HEK293 (cell line): Measurements from ENCODE around the gene KCNJ6.
A peak's percentile ranks its signal among the peaks of the same experiment; 100 is the strongest.
"Not testable (repeated sequence)": the region's sequence is repeated elsewhere in the genome, so short reads cannot be mapped to it uniquely, and the experiment has no call there.

Experiments
- CTCF ChIA-PET: fragments of 350-600 bp; formaldehyde crosslinking; extraction: SDS; loops from one replicate; lab custom pipeline; 2021; ENCODE audit warnings: antibody characterized with exemption; lab: Yijun Ruan, JAX
- POLR2A ChIA-PET: fragments of 300-600 bp; formaldehyde crosslinking; extraction: SDS; loops from one replicate; lab custom pipeline; 2020; ENCODE audit warnings: antibody characterized with exemption, inconsistent platforms; lab: Yijun Ruan, JAX
- H3K27ac ChIP-seq: fragments of 200-500 bp; sonication (Bioruptor generic); 2 replicates; pipeline ENCODE4 v1.5.1; 2014; ENCODE audit warnings: low read depth, low read length, control low read depth, inconsistent platforms; ENCODE audit errors: extremely low read depth
- H3K36me3 ChIP-seq, 2 experiments: fragments of 200-500 bp in 1 of 2; sonication (Bioruptor generic) in 1 of 2; 1 replicate in 1 of 2; 2 replicates in 1 of 2; pipeline ENCODE4 v1.5.1; 2014 to 2017; ENCODE audit warnings: inconsistent platforms in 2 of 2, low read length in 2 of 2; ENCODE audit not compliant: control insufficient read depth in 2 of 2, insufficient read depth in 1 of 2
- H3K4me1 ChIP-seq: fragments of 200-500 bp; sonication (Bioruptor generic); 2 replicates; pipeline ENCODE4 v1.5.1; 2014; ENCODE audit warnings: mild to moderate bottlenecking, low read length, inconsistent platforms; ENCODE audit not compliant: control insufficient read depth, insufficient read depth
- H3K4me3 ChIP-seq: 2 replicates; pipeline ENCODE4 v1.5.1; 2011; ENCODE audit warnings: low read depth, mild to moderate bottlenecking, control low read depth, low read length, moderate library complexity
- H3K9me3 ChIP-seq: fragments of 200-500 bp; sonication (Bioruptor generic); 2 replicates; pipeline ENCODE4 v1.5.1; 2014; ENCODE audit warnings: low read depth, low read length, inconsistent platforms; ENCODE audit not compliant: control insufficient read depth, insufficient read depth
- GLI2 ChIP-seq: fragments of 450-650 bp; formaldehyde crosslinking; IDR thresholded peaks from 2 replicates; pipeline ENCODE4; 2017; ENCODE audit warnings: missing biosample characterization, missing genetic modification characterization, low read depth, borderline replicate concordance
- GLI4 ChIP-seq: fragments of 450-650 bp; formaldehyde crosslinking; IDR thresholded peaks from 2 replicates; pipeline ENCODE4 v1.5.1; 2016; ENCODE audit warnings: missing biosample characterization, missing genetic modification characterization
- SALL2 ChIP-seq: fragments of 450-650 bp; formaldehyde crosslinking; IDR thresholded peaks from 2 replicates; pipeline ENCODE4 v1.5.0; 2017; ENCODE audit warnings: missing biosample characterization, mild to moderate bottlenecking, missing genetic modification characterization, borderline replicate concordance
- SCRT2 ChIP-seq: fragments of 450-650 bp; formaldehyde crosslinking; IDR thresholded peaks from 2 replicates; pipeline ENCODE4 v1.5.1; 2016; ENCODE audit warnings: missing biosample characterization, missing genetic modification characterization
- SP2 ChIP-seq: fragments of 450-650 bp; formaldehyde crosslinking; IDR thresholded peaks from 2 replicates; pipeline ENCODE4 v1.5.1; 2016; ENCODE audit warnings: missing biosample characterization, missing genetic modification characterization
- ZBTB48 ChIP-seq: fragments of 450-650 bp; formaldehyde crosslinking; IDR thresholded peaks from 2 replicates; pipeline ENCODE4 v1.5.1; 2016; ENCODE audit warnings: missing biosample characterization, missing genetic modification characterization
- ZBTB7A ChIP-seq: fragments of 450-650 bp; formaldehyde crosslinking; IDR thresholded peaks from 2 replicates; pipeline ENCODE4 v1.5.1; 2016; ENCODE audit warnings: low read depth, missing biosample characterization, missing genetic modification characterization
- ZBTB8A ChIP-seq: fragments of 450-650 bp; formaldehyde crosslinking; IDR thresholded peaks from 2 replicates; pipeline ENCODE4 v1.5.1; 2016; ENCODE audit warnings: missing biosample characterization, missing genetic modification characterization
- ZNF138 ChIP-seq: fragments of 450-650 bp; formaldehyde crosslinking; IDR thresholded peaks from 2 replicates; pipeline ENCODE4 v1.5.1; 2016; ENCODE audit warnings: missing biosample characterization, missing genetic modification characterization, borderline replicate concordance
- ZNF202 ChIP-seq: fragments of 450-650 bp; formaldehyde crosslinking; IDR thresholded peaks from 2 replicates; pipeline ENCODE4 v1.5.1; 2016; ENCODE audit warnings: missing biosample characterization, missing genetic modification characterization, borderline replicate concordance
- ZNF239 ChIP-seq: fragments of 450-650 bp; formaldehyde crosslinking; IDR thresholded peaks from 2 replicates; pipeline ENCODE4 v1.5.1; 2016; ENCODE audit warnings: missing biosample characterization, missing genetic modification characterization
- ZNF311 ChIP-seq: fragments of 450-650 bp; formaldehyde crosslinking; IDR thresholded peaks from 2 replicates; pipeline ENCODE4 v1.5.1; 2017; ENCODE audit warnings: missing biosample characterization, missing genetic modification characterization, borderline replicate concordance
- ZNF501 ChIP-seq: fragments of 450-650 bp; formaldehyde crosslinking; IDR thresholded peaks from 2 replicates; pipeline ENCODE4 v1.5.1; 2016; ENCODE audit warnings: missing biosample characterization, missing genetic modification characterization
- ZNF514 ChIP-seq: fragments of 450-650 bp; formaldehyde crosslinking; IDR thresholded peaks from 2 replicates; pipeline ENCODE4 v1.5.1; 2016; ENCODE audit warnings: missing biosample characterization, missing genetic modification characterization
- ZNF548 ChIP-seq: fragments of 450-650 bp; formaldehyde crosslinking; IDR thresholded peaks from 2 replicates; pipeline ENCODE4 v1.5.1; 2016; ENCODE audit warnings: missing biosample characterization, missing genetic modification characterization
- ZNF561 ChIP-seq: fragments of 450-650 bp; IDR thresholded peaks from 2 replicates; pipeline ENCODE4 v1.5.1; 2018; ENCODE audit warnings: missing biosample characterization, missing genetic modification characterization, borderline replicate concordance
- ZNF707 ChIP-seq: fragments of 450-650 bp; formaldehyde crosslinking; IDR thresholded peaks from 2 replicates; pipeline ENCODE4 v1.5.1; 2016; ENCODE audit warnings: missing biosample characterization, missing genetic modification characterization
- ZSCAN16 ChIP-seq: fragments of 450-650 bp; formaldehyde crosslinking; IDR thresholded peaks from 2 replicates; pipeline ENCODE4 v1.5.1; 2016; ENCODE audit warnings: missing biosample characterization, missing genetic modification characterization
- TF ChIP-seq, protein P1 (sequence below): fragments of 450-650 bp; formaldehyde crosslinking; IDR thresholded peaks from 2 replicates; pipeline ENCODE4 v1.5.1; 2016; ENCODE audit warnings: missing biosample characterization, missing genetic modification characterization
- TF ChIP-seq, protein P2 (sequence below): fragments of 450-650 bp; formaldehyde crosslinking; IDR thresholded peaks from 2 replicates; pipeline ENCODE4 v1.5.1; 2017; ENCODE audit warnings: missing biosample characterization, missing genetic modification characterization
- TF ChIP-seq, protein P3 (sequence below): fragments of 450-650 bp; formaldehyde crosslinking; conservative IDR thresholded peaks from 2 replicates; pipeline ENCODE4 v1.5.1; 2016; ENCODE audit warnings: low read depth, missing biosample characterization, missing genetic modification characterization
- TF ChIP-seq, protein P4 (sequence below): fragments of 450-650 bp; formaldehyde crosslinking; IDR thresholded peaks from 2 replicates; pipeline ENCODE4 v1.5.1; 2016; ENCODE audit warnings: missing biosample characterization, missing genetic modification characterization
- TF ChIP-seq, protein P5 (sequence below): fragments of 450-650 bp; formaldehyde crosslinking; IDR thresholded peaks from 2 replicates; pipeline ENCODE4 v1.5.1; 2016; ENCODE audit warnings: missing biosample characterization, missing genetic modification characterization

Gene KCNJ6

DNA sequence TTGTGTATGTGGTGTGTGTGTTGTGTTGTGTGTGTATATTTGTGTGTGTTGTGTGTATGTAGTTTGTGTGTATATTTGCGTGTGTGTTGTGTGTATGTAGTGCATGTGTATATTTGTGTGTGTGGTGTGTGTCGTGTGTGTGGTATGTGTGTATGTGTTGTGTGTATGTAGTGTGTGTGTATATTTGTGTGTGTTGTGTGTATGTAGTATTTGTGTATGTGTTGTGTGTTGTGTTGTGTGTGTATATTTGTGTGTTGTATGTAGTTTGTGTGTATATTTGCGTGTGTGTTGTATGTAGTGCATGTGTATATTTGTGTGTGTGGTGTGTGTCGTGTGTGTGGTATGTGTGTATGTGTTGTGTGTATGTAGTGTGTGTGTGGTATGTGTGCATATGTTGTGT, 154.9 kb downstream of the KCNJ6 start:
- TF ChIP-seq ZNF707 (tag by site-specific recombination) (peak; percentile 8; the same call in 1 of the 2 replicates), ZNF311 (0 out of 2 replicates have a peak, but pooled peaks have one; percentile 65), ZNF239 (tag by site-specific recombination) (peak; percentile 47; the same call in 1 of the 2 replicates)
- TF ChIP-seq, protein P1, sequence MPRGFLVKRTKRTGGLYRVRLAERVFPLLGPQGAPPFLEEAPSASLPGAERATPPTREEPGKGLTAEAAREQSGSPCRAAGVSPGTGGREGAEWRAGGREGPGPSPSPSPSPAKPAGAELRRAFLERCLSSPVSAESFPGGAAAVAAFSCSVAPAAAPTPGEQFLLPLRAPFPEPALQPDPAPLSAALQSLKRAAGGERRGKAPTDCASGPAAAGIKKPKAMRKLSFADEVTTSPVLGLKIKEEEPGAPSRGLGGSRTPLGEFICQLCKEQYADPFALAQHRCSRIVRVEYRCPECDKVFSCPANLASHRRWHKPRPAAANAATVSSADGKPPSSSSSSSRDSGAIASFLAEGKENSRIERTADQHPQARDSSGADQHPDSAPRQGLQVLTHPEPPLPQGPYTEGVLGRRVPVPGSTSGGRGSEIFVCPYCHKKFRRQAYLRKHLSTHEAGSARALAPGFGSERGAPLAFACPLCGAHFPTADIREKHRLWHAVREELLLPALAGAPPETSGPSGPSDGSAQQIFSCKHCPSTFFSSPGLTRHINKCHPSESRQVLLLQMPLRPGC (tag by site-specific recombination): 0 out of 2 replicates have a peak, but pooled peaks have one; percentile 19
- TF ChIP-seq, protein P2, sequence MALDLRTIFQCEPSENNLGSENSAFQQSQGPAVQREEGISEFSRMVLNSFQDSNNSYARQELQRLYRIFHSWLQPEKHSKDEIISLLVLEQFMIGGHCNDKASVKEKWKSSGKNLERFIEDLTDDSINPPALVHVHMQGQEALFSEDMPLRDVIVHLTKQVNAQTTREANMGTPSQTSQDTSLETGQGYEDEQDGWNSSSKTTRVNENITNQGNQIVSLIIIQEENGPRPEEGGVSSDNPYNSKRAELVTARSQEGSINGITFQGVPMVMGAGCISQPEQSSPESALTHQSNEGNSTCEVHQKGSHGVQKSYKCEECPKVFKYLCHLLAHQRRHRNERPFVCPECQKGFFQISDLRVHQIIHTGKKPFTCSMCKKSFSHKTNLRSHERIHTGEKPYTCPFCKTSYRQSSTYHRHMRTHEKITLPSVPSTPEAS (tag by site-specific recombination): 0 out of 2 replicates have a peak, but pooled peaks have one; percentile 5
- H3K27ac ChIP-seq, H3K36me3 ChIP-seq, H3K4me3 ChIP-seq, H3K9me3 ChIP-seq, POLR2A ChIA-PET, H3K4me1 ChIP-seq: not testable (repeated sequence)
- CTCF ChIA-PET: interaction anchor here (1.3 kb wide), 1 partner anchor 365 kb away, joined by 6 read pairs; no protein-coding TSS in a partner anchor

DNA sequence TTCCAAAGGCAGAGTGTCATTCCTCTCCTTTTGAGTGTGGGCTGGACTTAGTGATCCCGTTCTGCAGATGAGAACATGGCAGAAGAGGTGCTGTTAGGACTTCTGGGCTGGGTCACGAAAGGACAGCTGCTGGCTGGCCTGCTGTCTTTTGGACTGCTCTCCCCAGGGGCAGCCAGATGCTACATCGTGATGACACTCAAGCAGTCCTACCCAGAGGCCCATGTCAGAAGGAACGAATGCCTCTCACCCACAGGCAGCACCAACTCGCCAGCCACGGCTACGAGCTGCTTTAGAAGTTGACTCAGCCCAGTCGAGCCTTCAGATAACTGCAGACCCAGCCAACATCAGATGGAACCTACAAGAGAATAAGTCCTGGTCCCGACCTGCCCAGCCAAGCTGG, 156.5 kb downstream of the KCNJ6 start:
- no peaks in the 10 kb centered on the region for H3K4me1 ChIP-seq
- no peak overlapping the region for H3K4me3 ChIP-seq
- POLR2A ChIA-PET: no interaction called here
- H3K27ac ChIP-seq: no peak overlapping the region
- TF ChIP-seq ZSCAN16 (no peak), ZBTB7A (tag by site-specific recombination) (no peak), ZNF561 (tag by site-specific recombination) (no peak), ZNF138 (no peak), ZNF239 (tag by site-specific recombination) (no peak), SCRT2 (tag by site-specific recombination) (no peak), ZNF202 (tag by site-specific recombination) (no peak), SP2 (tag by site-specific recombination) (no peak), ZNF501 (no peak), ZNF548 (tag by site-specific recombination) (no peak), GLI4 (tag by site-specific recombination) (no peak), ZBTB48 (tag by site-specific recombination) (no peak), ZBTB8A (tag by site-specific recombination) (no peak), ZNF514 (tag by site-specific recombination) (no peak), SALL2 (tag by site-specific recombination) (no peak), GLI2 (tag by site-specific recombination) (no peak)
- TF ChIP-seq, protein P3, sequence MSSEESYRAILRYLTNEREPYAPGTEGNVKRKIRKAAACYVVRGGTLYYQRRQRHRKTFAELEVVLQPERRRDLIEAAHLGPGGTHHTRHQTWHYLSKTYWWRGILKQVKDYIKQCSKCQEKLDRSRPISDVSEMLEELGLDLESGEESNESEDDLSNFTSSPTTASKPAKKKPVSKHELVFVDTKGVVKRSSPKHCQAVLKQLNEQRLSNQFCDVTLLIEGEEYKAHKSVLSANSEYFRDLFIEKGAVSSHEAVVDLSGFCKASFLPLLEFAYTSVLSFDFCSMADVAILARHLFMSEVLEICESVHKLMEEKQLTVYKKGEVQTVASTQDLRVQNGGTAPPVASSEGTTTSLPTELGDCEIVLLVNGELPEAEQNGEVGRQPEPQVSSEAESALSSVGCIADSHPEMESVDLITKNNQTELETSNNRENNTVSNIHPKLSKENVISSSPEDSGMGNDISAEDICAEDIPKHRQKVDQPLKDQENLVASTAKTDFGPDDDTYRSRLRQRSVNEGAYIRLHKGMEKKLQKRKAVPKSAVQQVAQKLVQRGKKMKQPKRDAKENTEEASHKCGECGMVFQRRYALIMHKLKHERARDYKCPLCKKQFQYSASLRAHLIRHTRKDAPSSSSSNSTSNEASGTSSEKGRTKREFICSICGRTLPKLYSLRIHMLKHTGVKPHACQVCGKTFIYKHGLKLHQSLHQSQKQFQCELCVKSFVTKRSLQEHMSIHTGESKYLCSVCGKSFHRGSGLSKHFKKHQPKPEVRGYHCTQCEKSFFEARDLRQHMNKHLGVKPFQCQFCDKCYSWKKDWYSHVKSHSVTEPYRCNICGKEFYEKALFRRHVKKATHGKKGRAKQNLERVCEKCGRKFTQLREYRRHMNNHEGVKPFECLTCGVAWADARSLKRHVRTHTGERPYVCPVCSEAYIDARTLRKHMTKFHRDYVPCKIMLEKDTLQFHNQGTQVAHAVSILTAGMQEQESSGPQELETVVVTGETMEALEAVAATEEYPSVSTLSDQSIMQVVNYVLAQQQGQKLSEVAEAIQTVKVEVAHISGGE (tag by site-specific recombination): no peak
- TF ChIP-seq, protein P4, sequence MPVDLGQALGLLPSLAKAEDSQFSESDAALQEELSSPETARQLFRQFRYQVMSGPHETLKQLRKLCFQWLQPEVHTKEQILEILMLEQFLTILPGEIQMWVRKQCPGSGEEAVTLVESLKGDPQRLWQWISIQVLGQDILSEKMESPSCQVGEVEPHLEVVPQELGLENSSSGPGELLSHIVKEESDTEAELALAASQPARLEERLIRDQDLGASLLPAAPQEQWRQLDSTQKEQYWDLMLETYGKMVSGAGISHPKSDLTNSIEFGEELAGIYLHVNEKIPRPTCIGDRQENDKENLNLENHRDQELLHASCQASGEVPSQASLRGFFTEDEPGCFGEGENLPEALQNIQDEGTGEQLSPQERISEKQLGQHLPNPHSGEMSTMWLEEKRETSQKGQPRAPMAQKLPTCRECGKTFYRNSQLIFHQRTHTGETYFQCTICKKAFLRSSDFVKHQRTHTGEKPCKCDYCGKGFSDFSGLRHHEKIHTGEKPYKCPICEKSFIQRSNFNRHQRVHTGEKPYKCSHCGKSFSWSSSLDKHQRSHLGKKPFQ (tag by site-specific recombination): no peak
- TF ChIP-seq, protein P5, sequence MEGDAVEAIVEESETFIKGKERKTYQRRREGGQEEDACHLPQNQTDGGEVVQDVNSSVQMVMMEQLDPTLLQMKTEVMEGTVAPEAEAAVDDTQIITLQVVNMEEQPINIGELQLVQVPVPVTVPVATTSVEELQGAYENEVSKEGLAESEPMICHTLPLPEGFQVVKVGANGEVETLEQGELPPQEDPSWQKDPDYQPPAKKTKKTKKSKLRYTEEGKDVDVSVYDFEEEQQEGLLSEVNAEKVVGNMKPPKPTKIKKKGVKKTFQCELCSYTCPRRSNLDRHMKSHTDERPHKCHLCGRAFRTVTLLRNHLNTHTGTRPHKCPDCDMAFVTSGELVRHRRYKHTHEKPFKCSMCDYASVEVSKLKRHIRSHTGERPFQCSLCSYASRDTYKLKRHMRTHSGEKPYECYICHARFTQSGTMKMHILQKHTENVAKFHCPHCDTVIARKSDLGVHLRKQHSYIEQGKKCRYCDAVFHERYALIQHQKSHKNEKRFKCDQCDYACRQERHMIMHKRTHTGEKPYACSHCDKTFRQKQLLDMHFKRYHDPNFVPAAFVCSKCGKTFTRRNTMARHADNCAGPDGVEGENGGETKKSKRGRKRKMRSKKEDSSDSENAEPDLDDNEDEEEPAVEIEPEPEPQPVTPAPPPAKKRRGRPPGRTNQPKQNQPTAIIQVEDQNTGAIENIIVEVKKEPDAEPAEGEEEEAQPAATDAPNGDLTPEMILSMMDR (tag by site-specific recombination): no peak
- TF ChIP-seq, all 188 proteins: peak for 0
- CTCF ChIA-PET: interaction anchor here (0.8 to 2.5 kb wide), 6 partner anchors 47 to 367 kb away, joined by 3 to 15 read pairs (median 6); partner anchors contain the start of gene KCNJ6
- Histone ChIP-seq H3K9me3 (no peaks in the 10 kb centered on the region), H3K36me3 (no peaks in the 10 kb centered on the region)
